ENCODE data around the gene ZFAND3. TPM values are rescaled to one million over a fixed set of nuclear protein-coding genes. Genes with fewer than 3 reads are reported as not detected.

ZFAND3 gene
- total RNA-seq, 1 experiment from 2014 or later: 107 TPM

- DNase-seq: no peak
- ChIA-PET CTCF (interaction anchor here (1.4 kb wide), 1 partner anchor 22 kb away, joined by 5 read pairs; no protein-coding TSS in a partner anchor), POLR2A (no interaction called here)
- H3K4me1 Mint-ChIP-seq (ENCODE audit: low read depth, unreplicated experiment): peaks cover 23% of the 10 kb centered on the region
- H3K36me3 Mint-ChIP-seq (ENCODE audit: insufficient read depth, unreplicated experiment): no peaks in the 10 kb centered on the region
- no TSS peak for BruUV-seq (replicated peaks)
- H3K4me3 Mint-ChIP-seq (ENCODE audit: unreplicated experiment): no peak overlapping the region
- no peaks in the 10 kb centered on the region for H3K9me3 Mint-ChIP-seq (ENCODE audit: unreplicated experiment)
- H3K27ac Mint-ChIP-seq (ENCODE audit: unreplicated experiment): no peak overlapping the region
- H3K27me3 Mint-ChIP-seq (ENCODE audit: insufficient read depth, unreplicated experiment): no peaks in the 10 kb centered on the region
- H3K4me3 ChIP-seq (ENCODE audit: low read depth, low read length): no peak overlapping the region
- no peaks in the 10 kb centered on the region for H3K36me3 ChIP-seq (ENCODE audit: control insufficient read depth, insufficient read depth, low read length)
- H3K9me3 ChIP-seq: no peaks in the 10 kb centered on the region
- intact Hi-C loops (cut with micrococcal nuclease; ENCODE audit: unreplicated experiment): no loop called here
- H3K27me3 ChIP-seq (replicated peaks; ENCODE audit: control insufficient read depth, insufficient read depth, low read length): no peaks in the 10 kb centered on the region
- TF ChIP-seq CTCF (IDR thresholded peaks at IDR 0.05; ENCODE audit: insufficient read depth in 1 of 2, low read depth in 1 of 2, low read length in 1 of 2, severe bottlenecking in 1 of 2, unreplicated experiment in 1 of 2): no peak
- H3K4me1 ChIP-seq: peaks cover 14% of the 10 kb centered on the region
Measured at GRCh38 chr6:37812841-37813240, 6.7 kb upstream of the ZFAND3 start.

GRCh38 chr6:37814374-37814773 is 5.2 kb upstream of the ZFAND3 start:
- no peaks in the 10 kb centered on the region for H3K9me3 ChIP-seq
- H3K36me3 ChIP-seq (ENCODE audit: control insufficient read depth, insufficient read depth, low read length): no peaks in the 10 kb centered on the region
- no peak for DNase-seq
- no peaks in the 10 kb centered on the region for H3K27me3 ChIP-seq (replicated peaks; ENCODE audit: control insufficient read depth, insufficient read depth, low read length)
- BruUV-seq (replicated peaks): no TSS peak
- ChIA-PET POLR2A (no interaction called here), CTCF (no interaction called here)
- Mint-ChIP-seq H3K36me3 (ENCODE audit: insufficient read depth, unreplicated experiment) (peaks cover 11% of the 10 kb centered on the region), H3K4me1 (ENCODE audit: low read depth, unreplicated experiment) (peaks cover 10% of the 10 kb centered on the region), H3K27ac (ENCODE audit: unreplicated experiment) (no peak overlapping the region), H3K4me3 (ENCODE audit: unreplicated experiment) (no peak overlapping the region), H3K27me3 (ENCODE audit: insufficient read depth, unreplicated experiment) (no peaks in the 10 kb centered on the region), H3K9me3 (ENCODE audit: unreplicated experiment) (no peaks in the 10 kb centered on the region)
- no peak overlapping the region for H3K4me3 ChIP-seq (ENCODE audit: low read depth, low read length)
- TF ChIP-seq CTCF (IDR thresholded peaks at IDR 0.05; ENCODE audit: insufficient read depth in 1 of 2, low read depth in 1 of 2, low read length in 1 of 2, severe bottlenecking in 1 of 2, unreplicated experiment in 1 of 2): no peak
- intact Hi-C loops (cut with micrococcal nuclease; ENCODE audit: unreplicated experiment): no loop called here
- H3K4me1 ChIP-seq: peaks cover 11% of the 10 kb centered on the region; the same call in 1 of the 2 replicates

- Mint-ChIP-seq H3K4me1 (ENCODE audit: low read depth, unreplicated experiment) (peaks cover 16% of the 10 kb centered on the region), H3K4me3 (ENCODE audit: unreplicated experiment) (peak overlapping the region; percentile 28), H3K27me3 (ENCODE audit: insufficient read depth, unreplicated experiment) (no peaks in the 10 kb centered on the region), H3K9me3 (ENCODE audit: unreplicated experiment) (no peaks in the 10 kb centered on the region), H3K27ac (ENCODE audit: unreplicated experiment) (no peak overlapping the region), H3K36me3 (ENCODE audit: insufficient read depth, unreplicated experiment) (peaks cover 23% of the 10 kb centered on the region)
- Histone ChIP-seq H3K4me1 (peaks cover 22% of the 10 kb centered on the region), H3K9me3 (no peaks in the 10 kb centered on the region), H3K4me3 (ENCODE audit: low read depth, low read length) (no peak overlapping the region), H3K36me3 (ENCODE audit: control insufficient read depth, insufficient read depth, low read length) (no peaks in the 10 kb centered on the region; the same call in 1 of the 2 replicates), H3K27me3 (replicated peaks; ENCODE audit: control insufficient read depth, insufficient read depth, low read length) (no peaks in the 10 kb centered on the region)
- no peak for DNase-seq
- POLR2A ChIA-PET: no interaction called here
- TF ChIP-seq CTCF (IDR thresholded peaks at IDR 0.05; ENCODE audit: insufficient read depth in 1 of 2, low read depth in 1 of 2, low read length in 1 of 2, severe bottlenecking in 1 of 2, unreplicated experiment in 1 of 2): no peak
- intact Hi-C loops (cut with micrococcal nuclease; ENCODE audit: unreplicated experiment): no loop called here
- BruUV-seq (replicated peaks): no TSS peak
- CTCF ChIA-PET: interaction anchor here (0.6 kb wide), 1 partner anchor 320 kb away, joined by 3 read pairs; no protein-coding TSS in a partner anchor
Measured at GRCh38 chr6:37816599-37817375, 2.7 kb upstream of the ZFAND3 start.

Data from Caco-2 (cell line).